RWPE1 (cell line): Measurements from ENCODE around the gene COX7A2.

Experiments used
- CTCF ChIA-PET: fragments of 350-600 bp; sonication (Branson Sonifier 250); formaldehyde crosslinking; extraction: SDS; loops from one replicate; lab custom pipeline; 2021; lab: Yijun Ruan, JAX
- POLR2A ChIA-PET: fragments of 400-600 bp; formaldehyde crosslinking; extraction: SDS; loops from one replicate; lab custom pipeline; 2020; ENCODE audit warnings: antibody characterized with exemption; ENCODE audit not compliant: low non-redundant PET; lab: Yijun Ruan, JAX
- DNase-seq: peaks from one replicate; pipeline ENCODE4 v3.0.0; 2012; ENCODE audit warnings: low spot score
- H3K27ac ChIP-seq: fragments of 450-650 bp; 2 replicates; pipeline ENCODE4 v1.5.1; 2017
- CTCF ChIP-seq: fragments of 450-650 bp; conservative IDR thresholded peaks from 2 replicates; pipeline ENCODE4 v1.5.1; 2017; ENCODE audit warnings: low read depth, mild to moderate bottlenecking

The COX7A2 gene

GRCh38 chr6:75281653-75282052 is 38.1 kb upstream of the COX7A2 start:
- DNase-seq = no peak
- no peak overlapping the region for H3K27ac ChIP-seq
- TF ChIP-seq CTCF = no peak
- CTCF ChIA-PET = no interaction called here
- POLR2A ChIA-PET = no interaction called here

GRCh38 chr6:75280131-75280855 is 36.7 kb upstream of the COX7A2 start:
- POLR2A ChIA-PET = no interaction called here
- TF ChIP-seq CTCF = no peak
- CTCF ChIA-PET = interaction anchor here (0.6 kb wide), 1 partner anchor 14 kb away, joined by 4 read pairs; no protein-coding TSS in a partner anchor
- no peak for DNase-seq
- no peak overlapping the region for H3K27ac ChIP-seq

- POLR2A ChIA-PET = no interaction called here
- DNase-seq = no peak
- no peak overlapping the region for H3K27ac ChIP-seq
- CTCF ChIA-PET = interaction anchor here (0.6 kb wide), 1 partner anchor 127 kb away, joined by 3 read pairs; no protein-coding TSS in a partner anchor
- TF ChIP-seq CTCF = no peak
These were observed 35.8 kb upstream of the COX7A2 start for GRCh38 chr6:75279418-75279817.

- no peak overlapping the region for H3K27ac ChIP-seq
- CTCF ChIA-PET = interaction anchor here (1.3 kb wide), 1 partner anchor 11 kb away, joined by 5 read pairs; no protein-coding TSS in a partner anchor
- no peak for DNase-seq
- POLR2A ChIA-PET = no interaction called here
- TF ChIP-seq CTCF = no peak
These were observed 35.0 kb upstream of the COX7A2 start for GRCh38 chr6:75278474-75279077.

- no peak for TF ChIP-seq CTCF
- H3K27ac ChIP-seq = no peak overlapping the region
- ChIA-PET CTCF (interaction anchor here (0.6 to 0.8 kb wide), 2 partner anchors 9 to 70 kb away, joined by 3 to 4 read pairs; no protein-coding TSS in a partner anchor), POLR2A (interaction anchor here (0.6 kb wide), 1 partner anchor 9 kb away, joined by 3 read pairs; no protein-coding TSS in a partner anchor)
- peak; percentile 57 for DNase-seq
These were observed 31.5 kb upstream of the COX7A2 start for GRCh38 chr6:75275067-75275466.

- no peak for TF ChIP-seq CTCF
- ChIA-PET CTCF (no interaction called here), POLR2A (no interaction called here)
- DNase-seq = no peak
- no peak overlapping the region for H3K27ac ChIP-seq
These were observed 29.4 kb upstream of the COX7A2 start for GRCh38 chr6:75273009-75273408.
